NCI-H69 (cell line): Measurements from ENCODE around the gene CBY3.
A peak's percentile ranks its signal among the peaks of the same experiment; 100 is the strongest.
"Not testable (repeated sequence)": the region's sequence is repeated elsewhere in the genome, so short reads cannot be mapped to it uniquely, and the experiment has no call there.

Source experiments
- DNase-seq: peaks from one replicate; lab custom pipeline; 2025; lab: John Stamatoyannopoulos, UW

The CBY3 gene

GRCh38 chr5:179680780-179681401 lies at the start of gene CBY3:
TSS of gene CBY3 (minus strand) at chr5:179681034. CDS start at chr5:179680918, 116 bp downstream.
- no peak for DNase-seq

- DNase-seq, result no peak
These were observed 49.5 kb upstream of the CBY3 start for GRCh38 chr5:179730356-179730755.

GRCh38 chr5:179729727-179730126 lies 48.9 kb upstream of the CBY3 start:
- DNase-seq, result no peak

GRCh38 chr5:179729303-179729702 lies 48.5 kb upstream of the CBY3 start:
- DNase-seq, result no peak

- DNase-seq, result no peak
These were observed 46.3 kb upstream of the CBY3 start for GRCh38 chr5:179727106-179727505.

GRCh38 chr5:179724163-179724562 lies 43.3 kb upstream of the CBY3 start:
- no peak for DNase-seq

- DNase-seq, result no peak
These were observed 39.4 kb upstream of the CBY3 start for GRCh38 chr5:179720222-179720621.

GRCh38 chr5:179716286-179716685 lies 35.5 kb upstream of the CBY3 start:
- no peak for DNase-seq

GRCh38 chr5:179700401-179700918 lies 19.6 kb upstream of the CBY3 start:
- peak; percentile 29 for DNase-seq

GRCh38 chr5:179699616-179700237 lies 18.9 kb upstream of the CBY3 start:
- peak; percentile 67 for DNase-seq

GRCh38 chr5:179698935-179699615 lies 18.2 kb upstream of the CBY3 start, which contains the start of gene CANX:
TSS of gene CANX (plus strand) at chr5:179698967. CDS start at chr5:179705682, 6,715 bp downstream.
- no peak for DNase-seq

- peak; percentile 100 for DNase-seq
These were observed 17.4 kb upstream of the CBY3 start for GRCh38 chr5:179697993-179698934.

GRCh38 chr5:179697543-179697942 lies 16.7 kb upstream of the CBY3 start:
- DNase-seq, result not testable (repeated sequence)

GRCh38 chr5:179697108-179697507 lies 16.3 kb upstream of the CBY3 start:
- no peak for DNase-seq

GRCh38 chr5:179696603-179697002 lies 15.8 kb upstream of the CBY3 start:
- DNase-seq, result no peak

GRCh38 chr5:179694561-179694960 lies 13.7 kb upstream of the CBY3 start:
- no peak for DNase-seq

GRCh38 chr5:179689212-179689611 lies 8.4 kb upstream of the CBY3 start:
- DNase-seq, result not testable (repeated sequence)

GRCh38 chr5:179680014-179680779 lies 637 bp downstream of the CBY3 start:
- DNase-seq, result no peak

GRCh38 chr5:179679014-179679674 lies 1.7 kb downstream of the CBY3 start:
- peak; percentile 49 for DNase-seq

- peak; percentile 98 for DNase-seq
These were observed 2.4 kb downstream of the CBY3 start for GRCh38 chr5:179678223-179679013.
